CD4-positive, alpha-beta T cell treated with Interleukin-2 at 100 ng/mL for 4 hours (primary cell): Measurements from ENCODE around the gene CHTF8.
A peak's percentile ranks its signal among the peaks of the same experiment; 100 is the strongest.
"Not testable (repeated sequence)": the region's sequence is repeated elsewhere in the genome, so short reads cannot be mapped to it uniquely, and the experiment has no call there.

Experiments
- DNase-seq: peaks from one replicate; pipeline ENCODE4 v3.0.0-alpha.2; 2020; ENCODE audit warnings: low spot score

Gene CHTF8

GRCh38 chr16:69138608-69139007 lies 6.2 kb upstream of the CHTF8 start:
- no peak for DNase-seq

- no peak for DNase-seq
Measured at GRCh38 chr16:69133373-69133954, 1.1 kb upstream of the CHTF8 start.

- DNase-seq = peak; percentile 53
Measured at GRCh38 chr16:69131839-69132423, 457 bp downstream of the CHTF8 start.

GRCh38 chr16:69131167-69131838 lies 1.1 kb downstream of the CHTF8 start:
- no peak for DNase-seq

- DNase-seq = peak; percentile 13
Measured at GRCh38 chr16:69130461-69130860, 1.9 kb downstream of the CHTF8 start.

GRCh38 chr16:69127966-69128510 lies 4.3 kb downstream of the CHTF8 start:
- no peak for DNase-seq

GRCh38 chr16:69126801-69127200 lies 5.6 kb downstream of the CHTF8 start:
- not testable (repeated sequence) for DNase-seq

- DNase-seq = no peak
Measured at GRCh38 chr16:69126221-69126620, 6.2 kb downstream of the CHTF8 start.

GRCh38 chr16:69124961-69125360 lies 7.4 kb downstream of the CHTF8 start:
- DNase-seq = not testable (repeated sequence)

- DNase-seq = not testable (repeated sequence)
Measured at GRCh38 chr16:69124406-69124805, 8.0 kb downstream of the CHTF8 start.

GRCh38 chr16:69123910-69124309 lies 8.5 kb downstream of the CHTF8 start:
- peak; percentile 71 for DNase-seq

GRCh38 chr16:69120096-69120664 lies 12.2 kb downstream of the CHTF8 start:
- no peak for DNase-seq

- no peak for DNase-seq
Measured at GRCh38 chr16:69119536-69119935, 12.9 kb downstream of the CHTF8 start.

- DNase-seq = no peak
Measured at GRCh38 chr16:69118994-69119393, 13.4 kb downstream of the CHTF8 start.

- no peak for DNase-seq
Measured at GRCh38 chr16:69118468-69118867, 13.9 kb downstream of the CHTF8 start.

GRCh38 chr16:69116906-69117305 lies 15.5 kb downstream of the CHTF8 start:
- no peak for DNase-seq

GRCh38 chr16:69116256-69116875 lies 16.0 kb downstream of the CHTF8 start:
- DNase-seq = no peak

- DNase-seq = no peak
Measured at GRCh38 chr16:69115837-69116236, 16.6 kb downstream of the CHTF8 start.

- DNase-seq = no peak
Measured at GRCh38 chr16:69115361-69115760, 17.0 kb downstream of the CHTF8 start.

- DNase-seq = no peak
Measured at GRCh38 chr16:69114976-69115355, 17.4 kb downstream of the CHTF8 start.

GRCh38 chr16:69114346-69114975 lies 17.9 kb downstream of the CHTF8 start:
- no peak for DNase-seq

- no peak for DNase-seq
Measured at GRCh38 chr16:69113216-69113615, 19.2 kb downstream of the CHTF8 start.
